Gastrocnemius medialis (tissue), 4 donors: ENCODE data around the gene DMRT1. TPM values are rescaled to one million over a fixed set of nuclear protein-coding genes. Genes with fewer than 3 reads are reported as not detected.

Experiments
- ATAC-seq, 2 donors: fragments of 150-250 bp; one replicate each; pipeline ENCODE4 v1.9.1; 2016
- DNase-seq, 2 donors: peaks; one replicate each; pipeline ENCODE4 v3.0.0-alpha.2; 2019
- H3K27ac ChIP-seq, 4 donors: fragments of 200-600 bp; sonication (generic); 1 replicate in 1 of 4; 2 replicates in 3 of 4; pipeline ENCODE4 v1.5.1; 2016 to 2018; ENCODE audit warnings: mild to moderate bottlenecking in 2 of 4, moderate library complexity in 1 of 4
- H3K27me3 ChIP-seq, 3 donors: fragments of 200-600 bp; sonication (generic) in 2 of 3; 1 replicate in 1 of 3; 2 replicates in 2 of 3; pipeline versions ENCODE4 v1.5.1 to v1.6.0; 2016 to 2019; ENCODE audit warnings: mild to moderate bottlenecking in 1 of 3, moderate library complexity in 1 of 3
- H3K36me3 ChIP-seq, 2 donors: fragments of 200-600 bp; sonication (generic) in 1 of 2; one replicate each; pipeline ENCODE4 v1.5.1; 2017 to 2018
- H3K4me1 ChIP-seq, 2 donors: fragments of 200-600 bp; sonication (generic) in 1 of 2; one replicate each; pipeline ENCODE4 v1.5.1; 2016 to 2017; ENCODE audit warnings: mild to moderate bottlenecking in 2 of 2
- H3K4me3 ChIP-seq, 4 donors: fragments of 200-600 bp; sonication (generic) in 3 of 4; 1 replicate in 1 of 4; 2 replicates in 3 of 4; pipeline ENCODE4 v1.5.1; 2016 to 2019; ENCODE audit warnings: mild to moderate bottlenecking in 2 of 4
- H3K9me3 ChIP-seq, 3 donors: fragments of 200-600 bp; sonication (generic) in 2 of 3; 1 replicate in 1 of 3; 2 replicates in 2 of 3; pipeline ENCODE4 v1.5.1; 2016 to 2019
- POLR2A ChIP-seq, 2 donors: fragments of 450-650 bp; IDR thresholded peaks; one replicate each; pipeline ENCODE4 v1.6.1; 2017; ENCODE audit warnings: antibody characterized with exemption in 2 of 2, mild to moderate bottlenecking in 2 of 2, moderate library complexity in 2 of 2
- in situ Hi-C, 4 donors: fragments of 200-750 bp; cut with MboI; loops; one replicate each; pipeline versions ENCODE4 v1.15.0 to v1.8.0; 2017; ENCODE audit warnings: low sequenced_read_pairs in 4 of 4
- intact Hi-C: fragments of 100-400 bp; cut with DNase I; formaldehyde crosslinking; loops from one replicate; pipeline ENCODE4 v1.15.1; 2023; ENCODE audit warnings: low total_unique reads
- total RNA-seq, 4 donors: library from RNA; depleted of rRNA; stranded (reverse); fragments of >200 nt; gene quantifications; one replicate each; pipeline versions ENCODE4 v1.1.0 to v1.2.3, GENCODE V29; 2016
- TF ChIP-seq, protein P1 (sequence below), 5 experiments: fragments of 450-650 bp in 3 of 5; fragments of 200-600 bp in 2 of 5; sonication (generic) in 2 of 5; IDR thresholded peaks in 4 of 5; conservative IDR thresholded peaks in 1 of 5; 1 replicate in 4 of 5; 2 replicates in 1 of 5; pipeline ENCODE4 v1.5.1; 2016 to 2019; ENCODE audit warnings: antibody characterized with exemption in 5 of 5, mild to moderate bottlenecking in 3 of 5, moderate library complexity in 3 of 5

DMRT1 gene
- total RNA-seq, result under 1 TPM in 1 of 4 donors, not detected in 3; 0.91 TPM

DNA sequence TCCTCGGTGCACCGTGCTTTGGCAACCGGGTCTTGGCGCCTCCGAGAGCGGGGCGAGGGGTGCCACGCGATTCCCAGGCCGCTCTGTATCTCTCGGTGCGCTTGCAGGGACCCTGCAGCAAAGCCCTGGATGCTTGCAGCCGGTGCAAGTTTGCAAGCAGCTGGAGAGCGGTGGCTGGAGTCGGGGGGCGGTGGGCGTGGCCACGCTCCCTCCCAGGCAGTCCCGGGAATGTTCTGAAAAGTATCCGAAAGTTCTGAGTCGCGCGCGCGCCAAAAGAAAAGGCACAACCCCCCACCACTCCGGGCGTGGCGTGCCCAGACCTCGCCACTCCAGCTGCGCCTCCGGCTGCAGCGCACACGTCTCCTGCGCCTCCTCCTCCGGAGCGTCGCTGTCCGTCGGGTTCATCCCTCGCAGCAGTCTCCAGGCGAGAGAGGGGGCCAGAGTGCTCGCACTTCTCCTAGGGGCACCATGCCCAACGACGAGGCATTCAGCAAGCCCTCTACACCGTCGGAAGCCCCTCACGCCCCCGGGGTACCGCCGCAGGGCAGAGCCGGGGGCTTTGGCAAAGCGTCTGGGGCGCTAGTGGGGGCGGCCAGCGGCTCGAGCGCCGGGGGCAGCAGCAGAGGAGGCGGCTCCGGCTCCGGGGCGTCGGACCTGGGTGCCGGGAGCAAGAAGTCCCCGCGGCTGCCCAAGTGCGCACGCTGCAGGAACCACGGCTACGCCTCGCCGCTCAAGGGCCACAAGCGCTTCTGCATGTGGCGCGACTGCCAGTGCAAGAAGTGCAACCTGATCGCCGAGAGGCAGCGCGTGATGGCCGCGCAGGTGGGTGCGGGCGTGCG, at the start of gene DMRT1:
DMRT1 (plus strand) TSS at position 327 of the 839 bp plus-strand sequence; CDS start at position 469, 142 bp downstream.
- ATAC-seq, result no peak
- DNase-seq, result no peak
- peaks cover 54 to 60% (median 55%) of the 10 kb centered on the region in 3 donors for H3K27me3 ChIP-seq
- no peaks in the 10 kb centered on the region for H3K36me3 ChIP-seq
- intact Hi-C loops, result no loop called here
- H3K27ac ChIP-seq, result no peak within 1 kb of the TSS
- in situ Hi-C loops, result no loop called here
- TF ChIP-seq POLR2A (IDR thresholded peaks at IDR 0.05), result no peak
- TF ChIP-seq, protein P1, sequence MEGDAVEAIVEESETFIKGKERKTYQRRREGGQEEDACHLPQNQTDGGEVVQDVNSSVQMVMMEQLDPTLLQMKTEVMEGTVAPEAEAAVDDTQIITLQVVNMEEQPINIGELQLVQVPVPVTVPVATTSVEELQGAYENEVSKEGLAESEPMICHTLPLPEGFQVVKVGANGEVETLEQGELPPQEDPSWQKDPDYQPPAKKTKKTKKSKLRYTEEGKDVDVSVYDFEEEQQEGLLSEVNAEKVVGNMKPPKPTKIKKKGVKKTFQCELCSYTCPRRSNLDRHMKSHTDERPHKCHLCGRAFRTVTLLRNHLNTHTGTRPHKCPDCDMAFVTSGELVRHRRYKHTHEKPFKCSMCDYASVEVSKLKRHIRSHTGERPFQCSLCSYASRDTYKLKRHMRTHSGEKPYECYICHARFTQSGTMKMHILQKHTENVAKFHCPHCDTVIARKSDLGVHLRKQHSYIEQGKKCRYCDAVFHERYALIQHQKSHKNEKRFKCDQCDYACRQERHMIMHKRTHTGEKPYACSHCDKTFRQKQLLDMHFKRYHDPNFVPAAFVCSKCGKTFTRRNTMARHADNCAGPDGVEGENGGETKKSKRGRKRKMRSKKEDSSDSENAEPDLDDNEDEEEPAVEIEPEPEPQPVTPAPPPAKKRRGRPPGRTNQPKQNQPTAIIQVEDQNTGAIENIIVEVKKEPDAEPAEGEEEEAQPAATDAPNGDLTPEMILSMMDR (IDR thresholded peaks at IDR 0.05 in 4 of 5, conservative IDR thresholded peaks at IDR 0.05 in 1 of 5), result no peak
- H3K4me1 ChIP-seq, result no peaks in the 10 kb centered on the region
- H3K4me3 ChIP-seq, result no peak within 1 kb of the TSS
- no peaks in the 10 kb centered on the region for H3K9me3 ChIP-seq

DNA sequence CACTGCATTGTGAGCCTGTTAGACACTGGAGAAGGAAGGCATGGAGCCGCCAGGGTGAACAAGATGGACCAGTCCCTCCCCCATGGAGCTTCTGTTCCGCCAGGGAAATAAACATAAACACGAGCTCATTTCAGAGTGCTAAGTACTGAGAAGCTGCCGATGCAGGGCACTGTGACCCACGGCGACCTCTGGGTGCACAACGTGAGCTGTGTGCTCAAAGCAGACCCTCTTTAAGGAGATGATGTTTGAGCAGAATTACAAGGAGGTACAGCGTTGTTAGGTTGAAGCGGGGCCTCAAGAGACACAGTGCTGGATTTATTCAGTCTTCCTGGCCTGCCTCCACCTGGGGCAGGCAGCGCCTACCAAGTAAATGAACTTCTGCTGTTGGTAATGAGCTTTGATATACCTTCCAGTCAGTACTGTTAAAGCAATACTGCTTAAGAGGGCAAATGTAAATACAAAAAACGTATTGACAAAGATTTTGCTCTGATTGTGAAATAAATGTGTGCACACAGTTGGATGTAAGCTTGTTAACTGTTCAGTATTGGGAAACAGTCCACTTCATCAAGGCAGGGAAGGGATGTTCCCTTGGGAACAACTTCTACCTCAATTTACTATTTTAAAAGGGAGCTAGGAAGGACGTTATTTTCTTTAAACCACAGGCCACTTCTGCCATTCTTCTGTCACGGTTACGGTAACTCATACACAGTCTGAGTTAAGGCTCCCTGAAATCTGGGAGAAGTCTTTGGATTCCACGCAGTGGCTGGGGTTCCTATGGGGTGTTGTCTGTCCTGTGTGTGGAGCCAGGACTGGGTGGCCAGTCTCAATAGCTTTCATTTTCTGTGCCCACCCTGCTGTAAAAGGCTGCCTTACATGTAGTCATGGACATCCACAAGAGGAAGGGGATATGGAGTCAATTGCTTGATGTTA, 48.9 kb upstream of the DMRT1 start:
- in situ Hi-C loops, result loop anchor here in 1 of 4 donors (25.0 kb wide), 2 partner anchors 95 to 220 kb away; no protein-coding TSS in a partner anchor
- intact Hi-C loops, result no loop called here

DNA sequence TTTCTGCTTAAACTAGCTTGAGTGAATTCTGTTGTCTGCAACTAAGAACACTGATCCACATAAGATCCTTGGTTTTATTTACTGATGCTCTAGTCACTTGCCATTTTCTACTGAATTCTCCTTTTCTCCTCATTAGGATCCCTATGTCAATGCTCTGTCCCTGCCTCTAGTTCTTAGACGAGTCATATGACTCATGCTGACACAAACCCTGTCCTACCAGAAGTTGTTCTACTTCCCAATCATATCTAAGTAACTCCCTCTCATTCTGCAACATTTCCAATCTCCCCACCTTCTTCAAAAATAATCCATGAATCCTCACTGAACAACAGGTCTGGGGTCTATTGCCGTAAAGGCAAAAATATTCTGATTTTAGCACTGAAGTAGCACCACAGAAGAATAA, 47.1 kb upstream of the DMRT1 start:
- no peak overlapping the region for H3K4me3 ChIP-seq
- DNase-seq (no peak), ATAC-seq (no peak)
- H3K4me1 ChIP-seq, result no peaks in the 10 kb centered on the region
- H3K36me3 ChIP-seq, result no peaks in the 10 kb centered on the region
- in situ Hi-C loops (loop anchor here in 1 of 4 donors (25.0 kb wide), 2 partner anchors 93 to 218 kb away; no protein-coding TSS in a partner anchor), intact Hi-C loops (no loop called here)
- no peak overlapping the region for H3K27ac ChIP-seq
- TF ChIP-seq POLR2A (IDR thresholded peaks at IDR 0.05), result no peak
- TF ChIP-seq, protein P1 (IDR thresholded peaks at IDR 0.05 in 4 of 5, conservative IDR thresholded peaks at IDR 0.05 in 1 of 5), result no peak
- H3K9me3 ChIP-seq, result no peaks in the 10 kb centered on the region
- H3K27me3 ChIP-seq, result no peaks in the 10 kb centered on the region

More for the DNA sequence above, 48.9 kb upstream of the DMRT1 start:
- ATAC-seq (no peak), DNase-seq (no peak)
- Histone ChIP-seq H3K9me3 (no peaks in the 10 kb centered on the region), H3K4me3 (no peak overlapping the region), H3K36me3 (no peaks in the 10 kb centered on the region), H3K27ac (no peak overlapping the region), H3K27me3 (no peaks in the 10 kb centered on the region), H3K4me1 (no peaks in the 10 kb centered on the region)
- TF ChIP-seq, protein P1 (IDR thresholded peaks at IDR 0.05 in 4 of 5, conservative IDR thresholded peaks at IDR 0.05 in 1 of 5), result no peak
- no peak for TF ChIP-seq POLR2A (IDR thresholded peaks at IDR 0.05)

DNA sequence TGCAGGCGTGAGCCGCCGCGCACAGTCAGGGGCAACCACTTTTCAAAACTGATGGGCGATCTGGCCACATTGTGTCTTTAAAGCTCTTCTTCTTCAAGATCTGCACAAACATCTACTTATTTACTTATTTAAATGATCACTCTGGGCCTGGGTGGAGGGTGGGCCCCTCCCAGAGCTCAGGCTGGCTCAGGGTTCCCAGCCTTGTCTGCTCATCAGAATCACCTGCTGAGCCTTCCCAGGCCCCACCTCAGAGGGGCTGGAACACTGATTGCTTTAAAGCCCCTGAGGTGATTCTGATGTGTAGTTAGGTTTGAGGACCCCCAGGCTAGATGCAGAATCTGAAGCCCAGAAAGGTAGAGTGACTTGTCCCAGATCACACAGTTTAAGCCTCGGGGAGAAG, 45.6 kb upstream of the DMRT1 start:
- intact Hi-C loops, result no loop called here

More for the DNA sequence above, 45.6 kb upstream of the DMRT1 start:
- Histone ChIP-seq H3K27me3 (no peaks in the 10 kb centered on the region), H3K27ac (no peak overlapping the region), H3K4me1 (no peaks in the 10 kb centered on the region), H3K9me3 (no peaks in the 10 kb centered on the region), H3K36me3 (no peaks in the 10 kb centered on the region), H3K4me3 (no peak overlapping the region)
- no peak for DNase-seq
- in situ Hi-C loops, result loop anchor here in 1 of 4 donors (25.0 kb wide), 2 partner anchors 91 to 216 kb away; no protein-coding TSS in a partner anchor
- no peak for ATAC-seq
- no peak for TF ChIP-seq POLR2A (IDR thresholded peaks at IDR 0.05)
- TF ChIP-seq, protein P1 (IDR thresholded peaks at IDR 0.05 in 4 of 5, conservative IDR thresholded peaks at IDR 0.05 in 1 of 5), result no peak
